HG02678 (cell line): ENCODE results near the gene OSBPL6.
"Not testable (repeated sequence)": the region's sequence is repeated elsewhere in the genome, so short reads cannot be mapped to it uniquely, and the experiment has no call there.

ENCODE experiments used
- ATAC-seq: cut with Tn5 transposase; IDR thresholded peaks from one replicate; pipeline ENCODE4 v1.9.1; 2021; ENCODE audit warnings: mild to moderate bottlenecking, moderate library complexity; ENCODE audit not compliant: unreplicated experiment

Gene OSBPL6

DNA sequence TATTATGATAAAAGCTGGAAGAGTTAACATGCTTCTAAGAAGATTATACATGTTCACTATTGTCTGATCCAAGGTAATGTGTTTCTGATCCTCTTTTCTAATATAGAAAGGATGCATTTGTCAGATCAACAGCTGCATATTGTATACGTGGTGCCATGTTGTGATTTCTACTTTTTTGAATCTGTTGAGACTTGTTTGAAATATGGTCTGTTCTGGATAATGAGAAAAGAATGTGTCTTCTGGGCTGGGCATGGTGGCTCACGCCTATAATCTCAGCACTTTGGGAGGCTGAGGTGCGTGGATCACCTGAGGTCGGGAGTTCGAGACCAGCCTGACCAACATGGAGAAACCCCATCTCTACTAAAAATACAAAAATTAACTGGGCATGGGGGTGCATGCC lies 229.4 kb downstream of the OSBPL6 start:
- ATAC-seq: not testable (repeated sequence)

DNA sequence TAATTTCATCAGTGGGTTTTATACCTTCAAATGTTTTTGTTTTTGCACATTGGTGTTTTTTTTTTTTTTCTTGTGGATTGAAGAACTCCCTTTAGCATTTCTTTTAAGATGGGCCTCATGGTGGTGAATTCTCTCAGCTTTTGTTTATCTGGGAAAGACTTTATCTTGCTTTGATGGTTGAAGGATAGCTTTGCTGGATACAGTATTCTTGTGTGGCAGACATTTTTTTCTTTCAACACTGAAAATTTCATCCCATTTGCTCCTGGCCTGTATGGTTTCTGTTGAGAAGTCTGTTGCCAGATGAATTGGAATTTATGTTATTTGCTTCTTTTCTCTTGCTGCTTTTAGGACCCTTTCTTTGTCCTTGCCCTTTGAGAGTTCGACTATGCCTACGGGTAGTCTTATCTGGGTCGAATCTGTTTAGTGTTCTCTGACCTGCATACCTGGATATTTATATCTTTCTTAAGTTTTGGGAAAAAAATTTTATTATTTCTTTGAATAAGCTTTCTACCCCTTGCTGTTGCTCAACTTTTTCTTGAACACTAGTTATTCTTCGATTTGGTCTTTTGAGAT lies 231.0 kb downstream of the OSBPL6 start:
- no peak for ATAC-seq

DNA sequence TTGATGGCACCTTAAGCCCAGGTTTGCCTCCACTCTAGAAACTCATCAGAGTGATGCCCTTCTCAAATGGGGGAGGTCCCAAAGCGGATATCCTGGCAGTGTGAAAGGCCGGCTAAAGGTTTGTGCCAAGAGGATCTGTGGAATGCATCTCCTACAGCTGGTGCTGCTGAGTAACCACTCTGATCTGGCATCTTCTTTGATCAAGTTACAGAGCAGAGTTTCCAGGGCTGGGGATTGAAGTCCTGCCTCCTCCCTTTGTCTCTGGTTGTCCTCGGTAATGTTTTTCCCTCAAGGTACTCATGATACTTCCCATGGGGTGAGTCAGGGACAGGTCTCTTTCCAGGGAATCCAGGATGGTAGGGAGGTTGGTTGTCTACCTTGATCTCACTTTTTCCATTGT lies 232.1 kb downstream of the OSBPL6 start:
- no peak for ATAC-seq

DNA sequence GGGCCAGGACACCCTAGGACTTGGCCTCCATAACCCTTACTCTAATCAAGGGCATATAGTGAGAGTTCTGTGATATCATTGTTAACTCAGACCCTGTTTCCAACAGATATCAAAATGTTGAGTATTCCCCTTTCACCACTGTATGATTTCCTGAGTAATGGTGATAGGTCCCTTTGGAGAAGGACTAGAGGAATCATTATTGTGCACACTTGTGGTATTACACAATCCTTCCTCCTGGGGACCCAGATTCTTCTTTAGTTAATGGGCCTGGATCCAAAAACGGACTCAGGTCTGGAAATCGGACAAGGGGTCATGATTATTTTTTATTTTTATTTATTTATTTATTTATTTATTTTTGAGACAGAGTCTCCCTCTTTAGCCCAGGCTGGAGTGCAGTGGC lies 233.1 kb downstream of the OSBPL6 start:
- no peak for ATAC-seq

DNA sequence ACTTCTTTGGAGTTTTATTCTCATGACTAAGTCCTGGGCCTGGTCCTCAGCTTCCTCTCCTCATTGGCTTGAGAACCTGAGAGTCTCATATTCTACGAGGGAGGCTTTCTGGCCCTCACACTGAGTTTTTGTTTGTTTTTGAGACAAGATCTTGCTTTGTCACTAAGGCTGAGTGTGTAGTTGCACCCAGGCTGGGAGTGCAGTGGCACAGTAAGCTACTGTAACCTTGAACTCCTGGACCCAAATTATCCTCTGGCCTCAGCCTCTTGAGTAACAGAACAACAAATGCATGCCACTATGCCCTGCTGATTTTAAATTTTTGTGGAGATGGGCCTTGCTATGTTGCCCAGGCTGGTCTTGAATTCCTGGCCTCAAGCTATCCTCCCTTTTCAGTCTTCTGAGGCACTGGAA lies 234.1 kb downstream of the OSBPL6 start:
- no peak for ATAC-seq

DNA sequence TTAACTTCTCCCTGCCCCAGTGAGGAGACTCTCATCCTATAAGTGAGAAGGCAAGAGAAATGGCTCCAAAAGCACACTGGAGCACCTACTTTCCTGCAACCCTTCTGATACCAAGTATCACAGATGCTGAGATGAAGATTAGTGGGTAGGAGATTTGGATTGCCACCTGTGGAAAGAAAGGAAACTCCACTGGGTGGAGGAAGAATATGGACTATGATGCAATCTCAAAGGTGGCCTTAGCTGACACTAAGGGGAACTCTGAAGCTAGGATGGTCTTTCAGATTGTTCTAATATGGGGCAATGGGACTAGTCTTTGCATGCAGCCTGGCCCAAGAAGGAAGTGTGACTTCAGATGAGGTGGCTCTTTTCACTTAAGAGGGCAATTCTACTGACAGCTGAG lies 235.0 kb downstream of the OSBPL6 start:
- ATAC-seq: no peak

DNA sequence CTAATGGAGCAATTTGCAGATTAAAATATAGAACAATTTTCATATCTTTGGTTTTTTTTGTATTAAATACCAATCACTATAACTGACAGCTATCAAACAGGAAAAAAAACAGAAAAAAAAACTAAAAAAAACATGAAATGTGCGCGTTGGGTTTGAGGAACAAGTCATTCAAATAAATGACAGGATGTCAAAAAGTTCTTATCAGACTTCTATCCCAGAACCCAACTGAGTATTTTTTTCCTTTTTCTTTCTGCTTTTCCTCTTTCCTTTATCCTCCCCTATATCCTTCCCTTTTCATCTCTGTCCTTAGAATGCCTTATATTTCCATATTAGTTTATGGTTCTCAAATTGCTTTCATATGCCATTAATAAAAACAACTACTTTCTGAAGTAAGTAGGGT lies 242.3 kb downstream of the OSBPL6 start:
- no peak for ATAC-seq

DNA sequence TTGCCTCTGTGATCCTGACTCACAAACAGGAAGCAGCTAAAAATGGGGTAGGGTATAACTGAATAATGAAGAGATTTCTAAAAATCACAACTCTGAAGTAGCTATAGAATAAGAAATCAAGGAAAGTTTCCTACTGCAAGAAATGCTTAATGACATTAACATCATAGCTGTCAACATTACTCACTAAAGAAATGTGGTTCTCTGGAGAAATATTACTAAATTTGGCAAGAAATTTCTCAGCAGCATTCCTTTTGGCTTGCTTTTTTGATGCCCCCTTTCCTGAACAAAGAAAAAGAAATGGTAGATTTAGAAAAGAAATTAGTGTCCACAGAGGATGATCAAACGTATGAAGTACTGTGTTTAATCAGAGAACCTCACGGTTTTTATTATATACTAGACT lies 247.1 kb downstream of the OSBPL6 start:
- no peak for ATAC-seq

DNA sequence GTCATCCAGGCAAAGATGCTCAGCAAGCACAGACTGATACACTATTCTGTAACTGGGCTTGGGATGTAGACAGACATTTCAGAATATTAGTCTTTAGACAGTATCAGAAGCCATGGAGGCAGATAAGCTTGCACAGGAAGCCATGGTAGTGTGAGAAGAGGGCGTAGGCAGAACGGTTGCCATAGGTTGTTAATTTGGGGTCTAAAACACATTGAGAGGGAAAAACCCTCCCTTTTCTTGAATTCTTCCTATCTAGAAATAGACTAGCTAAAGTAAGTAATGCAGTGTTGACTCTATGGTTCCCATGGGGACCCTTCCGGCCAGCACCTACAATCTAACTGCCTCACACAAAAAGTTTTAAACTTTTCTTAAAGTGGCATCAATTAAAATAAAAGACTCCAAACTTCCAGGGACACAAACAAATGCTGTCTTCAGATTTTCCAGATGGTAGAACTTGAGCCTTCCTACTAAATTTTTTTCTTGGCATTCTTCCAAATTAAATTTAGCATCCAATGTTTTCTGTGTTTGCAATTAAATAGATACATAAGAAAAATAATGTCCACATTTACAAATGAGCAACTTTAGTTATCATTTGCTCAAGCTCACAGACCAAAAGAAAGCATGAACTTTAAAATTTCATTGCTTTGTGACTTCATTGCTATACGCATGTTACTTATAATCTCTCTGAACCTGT lies 254.8 kb downstream of the OSBPL6 start:
- ATAC-seq: no peak

DNA sequence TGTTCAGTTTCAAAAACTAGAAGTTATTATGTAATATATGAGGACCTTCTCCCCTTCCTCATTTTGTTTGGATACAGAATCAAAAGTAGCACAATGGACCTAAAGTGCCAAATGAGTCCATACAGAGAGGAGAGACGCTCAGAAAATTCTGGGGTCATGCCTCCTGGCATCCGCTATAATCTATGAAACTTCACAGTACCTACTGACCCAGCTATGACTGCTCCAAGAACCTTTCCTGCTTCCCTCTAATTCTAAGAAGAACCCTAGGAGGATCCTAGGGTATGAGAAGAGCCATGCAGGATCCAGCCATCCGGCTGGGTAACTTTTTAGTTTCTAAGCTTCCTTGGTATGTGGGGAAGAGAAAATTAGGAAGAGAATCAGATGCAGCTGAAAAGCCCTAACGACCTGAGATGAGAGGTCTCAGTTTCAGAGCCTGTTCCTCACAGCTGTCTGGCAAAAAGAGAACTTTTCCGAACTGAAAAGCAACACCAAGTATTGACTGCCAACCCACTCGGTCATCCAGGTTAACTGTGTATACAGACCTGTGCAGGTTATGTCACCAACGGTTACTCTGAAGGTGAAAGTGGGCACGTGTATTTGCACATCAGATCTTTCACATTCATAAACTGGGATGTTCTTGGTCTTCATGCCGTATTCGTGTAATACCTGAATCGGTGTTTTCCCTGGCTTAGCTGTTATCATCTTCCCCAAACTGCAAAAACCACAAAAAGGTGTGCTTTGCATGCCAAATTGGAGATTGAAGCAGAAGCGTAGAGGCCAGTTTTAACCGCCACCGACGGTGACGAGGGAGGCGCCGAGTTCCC lies 255.6 kb downstream of the OSBPL6 start:
- ATAC-seq: peak; percentile 9

DNA sequence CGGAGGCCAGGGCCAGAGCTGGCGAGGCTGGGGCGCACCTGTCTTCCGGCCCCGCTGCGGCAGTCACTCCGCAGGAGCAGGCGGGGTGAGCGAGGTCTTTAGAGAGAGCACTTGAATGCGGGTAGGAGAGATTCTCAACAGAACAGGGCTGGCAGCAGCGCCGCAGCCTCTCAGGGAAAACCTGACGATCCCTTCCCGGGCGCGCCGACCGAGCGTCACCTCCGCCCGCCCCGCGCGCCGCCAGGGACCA lies 256.1 kb downstream of the OSBPL6 start:
- peak; percentile 45 for ATAC-seq

DNA sequence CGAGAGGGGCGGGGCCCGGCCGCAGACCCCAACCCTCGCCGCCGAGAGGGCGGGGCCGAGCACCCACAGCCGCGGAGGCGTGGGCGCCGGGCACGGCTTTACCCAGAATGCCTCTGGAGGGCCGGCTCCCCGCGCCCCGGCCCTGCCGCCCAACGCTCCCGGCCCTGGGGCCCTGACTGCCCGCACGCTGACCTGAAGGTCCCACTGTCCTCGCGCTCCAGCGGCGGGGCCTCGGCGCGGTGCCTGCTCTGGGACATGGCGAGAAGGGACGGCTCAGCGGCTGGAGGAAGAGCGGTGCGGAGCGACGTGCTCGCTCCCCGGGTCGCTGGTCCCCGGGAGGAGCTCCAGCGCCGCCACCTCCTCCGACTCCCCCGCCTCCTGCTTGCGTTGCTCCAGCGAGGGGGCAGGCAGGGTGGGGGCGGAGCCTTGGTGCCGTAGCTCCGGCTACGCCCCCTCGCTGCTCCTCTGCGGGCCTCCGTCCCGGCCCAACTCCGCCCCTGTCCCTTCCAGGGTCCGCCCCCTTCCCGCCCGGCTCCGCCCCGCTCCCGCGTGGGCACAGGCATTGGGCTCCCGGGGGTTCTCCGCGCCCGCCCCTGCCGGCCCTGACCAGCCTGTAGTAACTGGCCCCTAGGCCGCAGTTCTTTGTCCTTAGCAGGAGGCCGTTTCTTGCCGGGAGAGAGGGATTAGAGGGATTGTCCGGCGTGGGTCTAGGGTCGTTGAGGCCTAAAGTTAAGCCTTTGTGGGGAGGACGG lies 256.6 kb downstream of the OSBPL6 start, which contains the start of the genes PJVK and PRKRA:
PJVK (plus strand) TSS at position 605 of the 752 bp plus-strand sequence. CDS start 2,032 bp downstream, outside the sequence.
PRKRA (minus strand) TSS at position 402 of the 752 bp plus-strand sequence; CDS start at position 257, 145 bp downstream.
- peak; percentile 80 for ATAC-seq

DNA sequence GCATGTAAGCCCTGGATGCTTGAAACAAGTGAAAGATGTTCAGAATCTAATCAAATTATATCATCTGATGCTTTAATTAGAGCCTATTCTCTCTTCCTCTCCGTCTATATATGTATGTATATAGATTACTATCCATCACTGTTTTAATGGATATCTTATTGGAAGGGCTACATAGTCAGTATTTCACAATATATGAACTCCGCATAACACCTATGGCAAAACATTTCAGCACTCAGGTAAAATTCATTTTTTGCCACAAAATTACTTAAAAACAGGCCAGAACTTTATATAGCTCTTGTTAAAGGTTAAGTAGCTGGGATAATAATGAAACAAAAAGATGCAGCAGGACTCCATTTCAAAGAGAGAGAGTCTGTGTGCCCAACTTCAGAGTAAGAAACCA lies 258.0 kb downstream of the OSBPL6 start:
- no peak for ATAC-seq
